ENCODE results near the gene APOA5. TPM values are rescaled to one million over a fixed set of nuclear protein-coding genes. Genes with fewer than 3 reads are reported as not detected.
A peak's percentile ranks its signal among the peaks of the same experiment; 100 is the strongest.

APOA5 gene
- total and polyA plus RNA-seq, 2 experiments from 2014 or later: not detected

DNA sequence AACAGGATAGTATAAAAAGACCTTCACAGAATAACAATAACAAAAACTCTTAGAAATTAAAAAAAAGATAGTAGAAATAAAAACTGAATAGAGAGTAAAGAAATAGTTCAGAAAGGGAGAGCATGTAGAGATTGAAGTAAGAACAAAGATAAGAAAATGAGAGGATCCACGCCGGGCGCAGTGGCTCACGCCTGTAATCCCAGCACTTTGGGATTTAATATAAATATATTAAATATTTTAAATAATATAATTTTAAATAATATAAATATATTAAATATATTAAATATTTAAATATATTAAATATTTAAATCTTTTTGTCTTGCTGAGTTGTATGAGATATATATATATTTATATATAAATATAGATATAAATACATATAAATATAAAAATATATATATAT lies 20.4 kb upstream of the APOA5 start:
- H3K79me2 ChIP-seq (ENCODE audit: insufficient read depth): no peaks in the 10 kb centered on the region
- in situ Hi-C loops (cut with MboI): no loop called here
- H3K9me2 ChIP-seq (ENCODE audit: insufficient read depth): no peaks in the 10 kb centered on the region
- TF ChIP-seq EZH2 (IDR thresholded peaks at IDR 0.05; ENCODE audit: insufficient read depth, poor library complexity, severe bottlenecking): no peak
- no peak for TF ChIP-seq EZH2phosphoT487 (IDR thresholded peaks at IDR 0.05; ENCODE audit: insufficient read depth, low read depth)
- no peak overlapping the region for H3K27ac ChIP-seq
- H4K20me1 ChIP-seq (ENCODE audit: insufficient read depth): no peaks in the 10 kb centered on the region
- 92% methylated on average over 4 of the region's 4 CpGs for WGBS, 2 experiments (ENCODE audit: low coverage in 1 of 2, low lambda C conversion rate in 2 of 2, missing lambda C conversion rate in 2 of 2)
- H3K36me3 ChIP-seq (ENCODE audit: low read depth): no peaks in the 10 kb centered on the region
- peaks cover 7% of the 10 kb centered on the region; the same call in 1 of the 2 replicates for H3F3A ChIP-seq (ENCODE audit: insufficient read depth)
- no peaks in the 10 kb centered on the region for H3K27me3 ChIP-seq (replicated peaks; ENCODE audit: insufficient read depth)
- DNase-seq: no peak
- H2AFZ ChIP-seq: no peak overlapping the region
- H3K9me3 ChIP-seq (ENCODE audit: low read depth): no peaks in the 10 kb centered on the region
- H3K4me3 ChIP-seq: no peak overlapping the region
- H3K9ac ChIP-seq: no peak overlapping the region
- H3K4me2 ChIP-seq (ENCODE audit: unreplicated experiment): no peak overlapping the region
- peaks cover 17% of the 10 kb centered on the region for H3K4me1 ChIP-seq (ENCODE audit: insufficient read depth)

DNA sequence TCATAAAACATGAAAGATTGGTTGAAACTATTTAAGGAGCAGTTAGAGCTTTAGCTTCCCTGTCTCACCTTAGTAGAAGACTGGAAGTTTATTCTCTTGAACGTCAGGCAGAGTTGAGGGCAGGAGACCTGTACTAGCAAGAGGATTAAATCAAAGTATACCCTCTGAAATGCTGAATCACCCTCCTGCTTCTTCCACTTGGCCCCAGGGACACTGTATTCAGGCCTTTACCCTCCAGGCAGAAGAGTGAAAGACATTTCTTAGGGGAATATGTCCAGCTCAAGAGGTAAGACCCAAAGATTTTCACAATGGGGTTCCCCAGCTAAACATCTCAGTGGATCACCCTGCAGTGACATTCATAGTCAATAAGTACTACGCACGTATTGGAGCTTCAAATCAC lies 19.5 kb upstream of the APOA5 start:
- in situ Hi-C loops (cut with MboI): no loop called here
- Histone ChIP-seq H4K20me1 (ENCODE audit: insufficient read depth) (no peaks in the 10 kb centered on the region), H3K36me3 (ENCODE audit: low read depth) (no peaks in the 10 kb centered on the region), H3K27me3 (replicated peaks; ENCODE audit: insufficient read depth) (no peaks in the 10 kb centered on the region), H3K4me3 (no peak overlapping the region), H3K4me2 (ENCODE audit: unreplicated experiment) (no peak overlapping the region), H3K9me2 (ENCODE audit: insufficient read depth) (no peaks in the 10 kb centered on the region), H3F3A (ENCODE audit: insufficient read depth) (peaks cover 7% of the 10 kb centered on the region; the same call in 1 of the 2 replicates), H3K9me3 (ENCODE audit: low read depth) (no peaks in the 10 kb centered on the region), H3K9ac (no peak overlapping the region), H3K4me1 (ENCODE audit: insufficient read depth) (peaks cover 17% of the 10 kb centered on the region), H3K27ac (no peak overlapping the region), H3K79me2 (ENCODE audit: insufficient read depth) (no peaks in the 10 kb centered on the region), H2AFZ (no peak overlapping the region)
- TF ChIP-seq EZH2 (IDR thresholded peaks at IDR 0.05; ENCODE audit: insufficient read depth, poor library complexity, severe bottlenecking): no peak
- TF ChIP-seq EZH2phosphoT487 (IDR thresholded peaks at IDR 0.05; ENCODE audit: insufficient read depth, low read depth): no peak
- no peak for DNase-seq
- 95 to 96% methylated on average over 3 of the region's 3 CpGs for WGBS, 2 experiments (ENCODE audit: low coverage in 1 of 2, low lambda C conversion rate in 2 of 2, missing lambda C conversion rate in 2 of 2)

DNA sequence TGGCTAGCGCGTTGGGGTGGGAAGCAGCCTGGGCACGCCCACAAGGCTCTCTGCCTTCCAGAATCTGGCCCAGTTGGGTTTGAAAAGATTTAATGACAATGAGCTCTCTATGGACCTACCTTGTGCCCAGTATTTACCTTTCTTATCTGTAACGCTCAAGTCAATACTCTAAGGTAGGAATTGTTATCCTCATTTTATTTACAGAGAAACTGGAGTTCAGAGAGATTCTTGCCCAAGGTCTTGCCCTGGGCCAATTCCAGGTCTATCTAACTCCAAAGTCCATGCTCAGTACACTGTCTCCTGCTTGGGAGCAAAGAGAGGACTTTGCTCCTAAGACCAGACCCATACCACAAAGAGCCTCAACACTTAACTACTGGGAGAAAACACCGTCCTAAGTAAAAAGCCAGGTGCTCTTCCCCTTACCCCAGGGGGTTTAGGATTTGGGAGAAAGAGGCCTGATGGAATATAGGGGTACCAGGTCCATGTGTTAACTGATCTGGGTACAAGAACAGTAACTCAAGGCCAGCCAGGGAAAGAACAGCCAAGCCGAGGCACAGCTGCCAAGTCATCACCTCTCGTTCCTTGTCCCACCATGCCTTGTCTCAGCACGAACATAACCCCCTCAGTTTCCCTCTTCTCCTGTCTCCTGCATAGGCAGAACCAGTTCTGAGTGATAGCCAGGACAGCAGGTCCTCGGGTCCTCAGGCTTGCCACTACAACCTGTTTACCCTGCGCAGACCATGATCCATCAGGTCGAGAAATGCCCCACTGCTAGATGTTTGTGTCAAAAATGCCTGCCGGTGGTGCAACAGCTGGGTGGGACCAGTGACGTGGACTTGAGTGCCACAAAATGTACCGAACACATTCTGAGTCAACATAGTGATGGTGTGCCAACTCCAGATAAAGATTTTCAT lies 16.8 kb upstream of the APOA5 start:
- Histone ChIP-seq H3K4me2 (ENCODE audit: unreplicated experiment) (peak overlapping the region; percentile 37), H3K4me3 (no peak overlapping the region), H3K9me3 (ENCODE audit: low read depth) (no peaks in the 10 kb centered on the region), H3K27me3 (replicated peaks; ENCODE audit: insufficient read depth) (no peaks in the 10 kb centered on the region), H3K79me2 (ENCODE audit: insufficient read depth) (no peaks in the 10 kb centered on the region), H3K4me1 (ENCODE audit: insufficient read depth) (peaks cover 17% of the 10 kb centered on the region), H2AFZ (peak overlapping the region; percentile 21; the same call in 1 of the 2 replicates), H3K9ac (peak overlapping the region; percentile 73), H3K27ac (peak overlapping the region; percentile 95), H3F3A (ENCODE audit: insufficient read depth) (peaks cover 7% of the 10 kb centered on the region; the same call in 1 of the 2 replicates), H3K36me3 (ENCODE audit: low read depth) (no peaks in the 10 kb centered on the region), H4K20me1 (ENCODE audit: insufficient read depth) (no peaks in the 10 kb centered on the region), H3K9me2 (ENCODE audit: insufficient read depth) (no peaks in the 10 kb centered on the region)
- DNase-seq: peak; percentile 87
- TF ChIP-seq EZH2 (IDR thresholded peaks at IDR 0.05; ENCODE audit: insufficient read depth, poor library complexity, severe bottlenecking) (no peak), EZH2phosphoT487 (IDR thresholded peaks at IDR 0.05; ENCODE audit: insufficient read depth, low read depth) (no peak)
- WGBS, 2 experiments (ENCODE audit: low coverage in 1 of 2, low lambda C conversion rate in 2 of 2, missing lambda C conversion rate in 2 of 2): 70 to 71% methylated on average over 14 of the region's 14 CpGs
- in situ Hi-C loops (cut with MboI): no loop called here

DNA sequence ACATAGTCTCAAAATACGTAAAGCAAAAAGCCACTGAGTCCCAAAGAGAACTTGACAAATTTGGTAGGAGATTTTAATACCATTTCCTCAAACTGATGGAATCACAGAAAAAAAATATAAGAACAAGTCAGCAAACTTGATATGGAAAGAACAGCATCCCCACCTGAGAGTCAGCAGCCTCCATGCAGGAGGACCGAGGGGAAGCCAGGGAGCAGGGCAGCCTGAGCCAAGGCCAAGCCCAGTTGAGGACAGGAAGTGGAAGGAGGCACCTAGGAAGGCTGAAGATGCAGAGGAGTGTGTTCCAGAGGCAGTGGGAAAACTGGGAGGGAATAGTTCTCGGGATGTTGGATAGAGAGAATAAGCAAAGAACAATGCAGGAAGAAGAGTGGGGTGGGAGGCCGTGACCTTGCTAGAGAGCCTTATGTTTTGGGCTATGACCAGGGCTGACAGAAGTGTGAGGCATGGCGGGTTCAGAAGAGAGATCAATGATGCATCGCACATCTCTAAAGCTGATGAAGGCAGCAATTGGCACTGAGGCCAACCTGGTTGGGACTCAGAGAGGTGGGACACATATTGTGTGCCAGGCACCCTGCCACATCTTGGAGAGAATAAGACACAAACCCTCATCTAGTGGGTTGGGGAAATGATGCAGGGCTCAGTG lies 16.1 kb upstream of the APOA5 start:
- H3K9me2 ChIP-seq (ENCODE audit: insufficient read depth): no peaks in the 10 kb centered on the region
- H3K79me2 ChIP-seq (ENCODE audit: insufficient read depth): no peaks in the 10 kb centered on the region
- no peaks in the 10 kb centered on the region for H4K20me1 ChIP-seq (ENCODE audit: insufficient read depth)
- H3K9ac ChIP-seq: no peak overlapping the region
- peaks cover 17% of the 10 kb centered on the region for H3K4me1 ChIP-seq (ENCODE audit: insufficient read depth)
- no peak for DNase-seq
- WGBS, 2 experiments (ENCODE audit: low coverage in 1 of 2, low lambda C conversion rate in 2 of 2, missing lambda C conversion rate in 2 of 2): 92% methylated on average over 6 of the region's 6 CpGs
- H3K4me3 ChIP-seq: no peak overlapping the region
- no peaks in the 10 kb centered on the region for H3K27me3 ChIP-seq (replicated peaks; ENCODE audit: insufficient read depth)
- in situ Hi-C loops (cut with MboI): no loop called here
- H3F3A ChIP-seq (ENCODE audit: insufficient read depth): peaks cover 7% of the 10 kb centered on the region; the same call in 1 of the 2 replicates
- H3K27ac ChIP-seq: no peak overlapping the region
- no peak overlapping the region for H2AFZ ChIP-seq
- no peak for TF ChIP-seq EZH2phosphoT487 (IDR thresholded peaks at IDR 0.05; ENCODE audit: insufficient read depth, low read depth)
- H3K4me2 ChIP-seq (ENCODE audit: unreplicated experiment): no peak overlapping the region
- no peaks in the 10 kb centered on the region for H3K9me3 ChIP-seq (ENCODE audit: low read depth)
- no peaks in the 10 kb centered on the region for H3K36me3 ChIP-seq (ENCODE audit: low read depth)

Measured in GM23248 (cell line).